Activated CD8-positive, alpha-beta memory T cell treated with anti-CD3 and anti-CD28 coated beads for 48 hours (primary cell): ENCODE measurements around the gene AUP1.

ENCODE experiments used
- DNase-seq, 3 experiments: peaks; one replicate each; pipeline ENCODE4 v3.0.0-alpha.2; 2020; ENCODE audit warnings: low read depth in 2 of 3, low spot score in 2 of 3

Gene AUP1

DNA sequence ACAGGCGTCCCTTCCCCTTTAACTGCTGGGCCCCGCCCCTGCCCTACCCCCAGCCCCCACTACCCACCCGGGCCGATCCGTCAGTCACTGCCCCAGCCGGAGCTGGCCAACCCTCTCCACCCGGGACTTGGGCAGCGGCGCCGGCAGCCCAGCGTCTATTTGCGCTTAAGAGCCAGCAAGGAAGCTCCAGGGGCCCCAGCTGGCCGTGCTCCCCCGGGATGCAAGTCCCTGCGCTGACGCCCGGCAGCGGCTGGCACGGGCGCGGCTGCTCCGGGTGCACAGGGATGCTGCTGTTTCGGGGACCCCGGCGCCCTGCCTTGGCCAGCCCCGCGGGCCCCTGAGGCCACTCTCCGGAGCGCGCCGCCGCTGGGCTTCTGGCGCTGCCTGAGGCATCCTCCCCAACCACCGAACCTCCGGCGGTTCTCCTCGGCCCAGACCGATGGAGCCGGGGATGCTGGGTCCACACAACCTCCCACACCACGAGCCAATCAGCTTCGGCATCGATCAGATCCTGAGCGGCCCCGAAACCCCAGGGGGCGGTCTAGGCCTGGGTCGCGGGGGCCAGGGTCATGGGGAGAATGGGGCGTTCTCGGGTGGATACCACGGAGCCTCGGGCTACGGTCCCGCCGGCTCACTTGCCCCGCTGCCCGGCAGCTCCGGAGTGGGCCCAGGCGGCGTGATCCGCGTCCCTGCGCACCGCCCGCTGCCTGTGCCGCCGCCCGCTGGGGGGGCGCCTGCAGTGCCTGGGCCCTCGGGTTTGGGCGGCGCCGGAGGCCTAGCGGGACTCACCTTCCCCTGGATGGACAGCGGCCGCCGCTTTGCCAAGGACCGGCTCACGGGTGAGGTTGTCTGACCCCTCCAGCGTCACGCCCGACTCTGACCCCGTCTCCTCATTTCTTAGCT is 14.9 kb downstream of the AUP1 start, which contains the start of gene TLX2:
TLX2 (plus strand) TSS at position 83 of the 903 bp plus-strand sequence; CDS start at position 440, 357 bp downstream.
- no peak for DNase-seq

DNA sequence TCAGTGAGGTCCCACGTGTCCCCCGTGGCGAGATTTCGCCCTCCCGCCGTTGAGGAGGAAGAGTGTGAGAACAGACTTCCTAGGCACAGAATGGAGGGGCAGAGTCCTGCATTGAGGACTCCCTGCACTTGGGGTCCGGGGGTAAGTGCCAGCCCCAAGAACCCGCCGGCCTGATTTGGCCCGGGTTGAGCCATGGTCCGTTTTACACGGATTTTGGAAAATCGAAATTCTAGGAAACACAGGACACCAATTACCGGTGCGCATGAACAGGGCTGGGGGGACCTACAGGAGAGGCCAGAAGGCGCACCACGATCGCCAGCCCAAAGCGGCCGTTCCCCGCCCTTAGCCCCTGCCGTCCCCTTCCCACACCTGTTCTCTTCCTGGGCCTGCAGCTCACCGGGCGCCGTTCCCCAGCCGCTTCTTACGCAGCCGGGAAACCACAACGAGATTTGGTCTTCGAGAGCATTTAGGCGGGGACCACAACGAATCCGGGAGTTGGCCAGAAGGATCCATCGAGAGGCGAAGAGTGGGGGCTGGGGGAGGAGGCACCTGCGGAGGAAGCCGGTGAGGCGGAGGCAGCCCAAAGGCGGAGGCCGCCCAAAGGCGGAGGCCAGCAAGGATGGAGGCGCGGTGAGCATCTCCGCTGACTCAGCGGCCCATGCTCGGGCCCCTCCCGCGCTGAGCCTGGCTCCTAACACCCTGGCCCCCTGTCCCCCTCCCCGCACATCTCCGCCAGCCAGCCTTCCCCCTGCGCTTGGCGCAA is 15.7 kb downstream of the AUP1 start:
- no peak for DNase-seq

DNA sequence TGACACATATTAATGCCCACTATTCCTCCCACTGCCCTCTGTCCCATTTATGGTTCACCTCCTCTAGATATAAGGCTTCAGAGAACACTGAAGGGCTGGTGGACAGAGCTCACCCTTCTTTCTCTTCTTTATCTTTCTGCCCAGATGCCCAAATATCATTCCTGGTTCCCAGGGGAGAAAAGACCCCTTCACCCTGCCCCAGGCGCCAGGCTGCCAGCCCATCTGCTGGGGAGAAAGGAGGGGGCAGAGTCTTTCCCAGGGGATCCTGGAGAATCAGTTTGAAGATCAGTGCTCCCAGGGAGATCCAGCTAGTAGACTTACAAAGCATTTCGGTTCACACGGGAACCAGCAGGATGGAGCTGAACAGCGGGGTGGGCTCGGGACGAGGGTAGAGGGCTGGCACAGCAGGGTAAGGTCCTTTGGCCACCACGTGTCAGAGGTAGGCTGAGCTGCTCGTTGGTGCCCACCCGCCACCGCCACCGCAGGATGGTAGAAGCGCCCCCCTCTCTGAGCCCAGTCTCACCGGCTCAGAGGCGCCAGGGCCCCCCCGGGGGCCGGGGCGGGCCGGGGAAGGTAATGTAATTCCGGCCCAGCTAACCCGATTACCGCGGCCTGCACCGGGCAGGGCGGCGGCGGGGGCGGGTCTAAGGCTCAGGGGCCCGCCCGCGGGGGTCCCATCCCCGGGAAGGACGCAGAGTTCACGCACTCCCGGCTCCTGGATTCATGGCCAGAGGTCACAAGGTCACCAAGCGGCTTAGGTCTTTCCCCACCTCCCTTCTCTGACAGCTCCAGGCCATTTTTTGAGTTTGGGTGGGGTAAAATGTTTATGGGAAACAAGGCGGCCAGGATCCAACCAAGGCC is 16.5 kb downstream of the AUP1 start:
- no peak for DNase-seq

DNA sequence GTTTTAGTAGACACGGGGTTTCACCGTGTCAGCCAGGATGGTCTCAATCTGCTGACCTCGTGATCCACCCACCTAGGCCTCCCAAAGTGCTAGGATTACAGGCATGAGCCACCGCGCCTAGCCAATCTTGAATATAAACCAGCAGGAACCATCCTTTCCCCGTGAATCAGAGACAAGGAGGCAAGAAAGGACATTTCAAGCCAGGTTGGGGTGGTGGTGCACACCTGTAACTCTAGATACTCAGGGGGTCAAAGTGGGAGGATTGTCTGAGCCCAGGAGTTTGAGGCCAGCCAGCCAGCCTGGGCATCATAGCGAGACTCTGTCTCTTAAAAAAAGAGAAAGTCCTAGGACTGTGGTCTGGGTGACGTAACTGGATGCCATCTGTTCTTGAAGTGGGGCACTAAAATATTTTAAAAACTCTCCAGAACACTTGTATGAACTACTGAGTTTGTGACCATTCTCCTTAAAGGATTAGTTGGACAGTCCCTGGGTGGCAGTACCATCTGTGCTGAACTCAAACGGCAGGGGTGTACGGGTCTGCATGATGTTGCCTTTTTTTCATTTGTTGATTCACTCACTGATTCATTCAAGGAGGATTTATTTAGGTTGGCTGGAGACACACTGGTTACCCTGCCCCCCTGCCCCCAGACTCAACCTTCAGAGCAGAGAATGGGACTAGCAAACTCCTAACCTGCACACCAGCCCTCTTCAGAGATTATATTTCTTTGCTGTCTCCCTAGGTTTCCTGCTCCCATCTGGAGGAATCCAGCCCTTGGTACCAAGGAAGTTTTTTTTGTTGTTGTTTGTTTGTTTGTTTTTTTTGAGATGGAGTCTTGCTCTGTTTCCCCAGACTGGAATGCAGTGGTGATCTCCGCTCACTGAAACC is 18.2 kb downstream of the AUP1 start:
- DNase-seq = no peak

DNA sequence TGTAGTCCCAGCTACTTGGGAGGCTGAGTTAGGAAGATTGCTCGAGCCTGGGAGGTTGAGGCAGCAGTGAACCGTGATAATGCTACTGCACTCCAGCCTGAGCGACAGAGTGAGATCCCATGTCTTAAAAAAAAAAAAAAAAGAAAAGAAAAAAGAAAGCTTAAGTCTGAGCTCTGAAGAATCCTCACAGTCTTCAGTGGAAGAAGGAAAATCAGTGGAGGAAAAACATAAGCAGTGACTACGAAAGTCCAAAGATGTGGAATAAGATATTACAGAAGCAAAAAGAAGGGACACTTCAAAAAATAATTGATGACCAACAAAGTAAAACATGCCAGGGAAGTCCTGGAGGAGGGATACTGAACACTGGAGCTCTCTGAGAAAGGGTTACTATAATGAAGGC is 19.2 kb downstream of the AUP1 start:
- no peak for DNase-seq

DNA sequence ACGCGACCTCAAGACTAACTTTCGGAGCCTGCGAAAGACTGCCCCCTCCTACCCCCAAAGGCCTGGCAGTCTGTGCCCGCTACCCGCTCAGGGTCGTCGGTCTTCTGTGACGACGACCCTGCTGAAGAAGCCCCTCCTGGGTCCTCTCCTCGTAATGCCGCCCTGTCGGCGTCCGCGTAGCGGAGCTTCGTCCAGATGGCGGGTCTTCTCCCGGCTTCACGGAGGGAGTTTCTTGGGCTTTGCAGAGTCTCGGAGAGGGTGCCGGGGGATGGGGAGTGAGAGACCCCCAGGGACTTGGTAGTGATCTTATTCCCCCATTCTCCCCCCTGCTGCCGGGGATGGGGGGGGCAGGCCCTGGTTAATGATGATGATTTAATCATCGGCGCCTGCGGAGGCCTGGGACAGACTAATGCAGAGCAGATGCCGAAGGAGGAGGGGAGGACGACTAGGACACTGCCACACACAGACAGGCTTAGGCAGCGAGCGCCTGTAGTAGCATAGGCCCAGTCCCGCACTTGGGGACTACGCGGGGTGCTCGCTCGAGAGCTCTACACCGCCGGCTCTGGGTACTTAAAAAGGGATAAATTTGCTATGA is 21.5 kb downstream of the AUP1 start:
- DNase-seq = no peak

DNA sequence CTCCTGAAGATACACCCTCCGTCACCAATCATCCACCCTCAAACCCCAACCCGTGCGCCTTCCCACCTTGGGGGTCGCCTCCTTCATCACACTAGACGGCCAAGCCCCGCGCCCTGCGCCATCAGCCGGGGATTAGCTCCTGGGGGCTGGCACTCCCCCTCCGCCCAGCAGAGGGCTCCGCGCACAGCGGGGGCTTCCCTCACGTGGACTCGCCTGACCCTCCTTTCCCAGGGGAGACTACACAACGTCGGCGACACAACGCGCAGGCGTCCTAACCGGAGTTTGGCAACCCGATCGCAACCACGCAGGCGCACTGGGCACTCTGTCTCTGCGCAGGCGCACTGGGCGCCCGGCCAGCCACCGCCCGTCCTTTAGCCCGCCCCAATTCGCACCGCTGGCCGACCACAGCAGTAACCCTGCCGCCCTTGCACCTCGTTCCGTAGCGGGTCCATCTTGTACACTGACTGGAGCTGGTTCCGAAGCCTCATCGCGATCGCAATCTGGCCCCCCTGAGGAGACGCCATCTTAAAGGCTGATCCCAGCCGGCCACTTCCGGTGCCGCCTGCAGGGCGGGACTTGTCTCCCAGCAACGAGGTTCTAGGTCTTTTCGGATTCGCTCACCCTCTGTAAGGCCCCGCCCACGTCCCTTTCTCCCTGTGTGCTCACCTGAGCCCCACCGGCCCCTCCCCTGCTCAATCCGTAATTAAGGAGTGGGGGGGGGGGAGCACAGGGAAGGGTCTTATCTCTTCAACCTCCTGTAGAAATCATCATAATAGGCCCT is 22.2 kb downstream of the AUP1 start, which contains the start of gene PCGF1:
PCGF1 (minus strand) TSS at position 551 of the 781 bp plus-strand sequence; CDS start at position 524, 27 bp downstream.
- peak; percentile 92 to 98 (median 94) for DNase-seq

DNA sequence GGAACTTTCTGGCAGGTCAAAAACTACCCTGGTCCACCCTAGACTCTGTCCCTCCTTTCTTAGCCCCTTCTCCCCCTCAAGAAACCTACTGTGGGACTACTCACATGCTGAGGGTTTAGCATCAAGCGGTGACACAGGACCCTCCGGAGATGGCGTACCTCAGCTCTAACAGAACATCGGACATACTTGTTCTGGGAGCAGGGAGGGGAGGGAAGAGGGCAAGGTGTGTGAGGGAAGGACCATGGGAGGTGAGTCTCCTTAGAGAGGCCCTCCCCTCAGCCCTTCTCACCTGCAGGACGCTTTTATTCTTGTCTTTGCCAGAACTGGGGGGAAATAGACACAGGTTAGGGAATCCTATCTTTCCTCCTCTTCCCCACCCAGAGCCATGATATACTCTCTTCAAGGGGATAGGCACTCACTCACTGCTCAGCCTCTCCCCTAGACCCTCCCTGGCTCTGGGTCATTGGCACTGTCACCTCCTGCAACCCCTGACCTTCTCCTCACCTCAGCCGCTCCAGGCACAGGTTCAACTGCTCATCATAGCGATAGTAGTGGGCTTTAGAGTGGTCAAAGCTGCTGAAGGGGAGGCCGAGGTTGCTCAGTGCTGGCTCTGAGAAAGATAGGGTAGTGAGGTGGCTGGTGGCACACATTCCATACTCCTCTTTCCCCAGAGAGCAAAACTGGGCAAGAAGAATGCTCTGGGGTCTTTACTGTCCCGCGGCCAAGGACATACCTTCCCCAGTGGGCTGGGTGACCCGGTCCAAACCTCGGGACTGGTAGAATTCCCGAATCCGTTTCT is 23.9 kb downstream of the AUP1 start:
- DNase-seq = no peak

DNA sequence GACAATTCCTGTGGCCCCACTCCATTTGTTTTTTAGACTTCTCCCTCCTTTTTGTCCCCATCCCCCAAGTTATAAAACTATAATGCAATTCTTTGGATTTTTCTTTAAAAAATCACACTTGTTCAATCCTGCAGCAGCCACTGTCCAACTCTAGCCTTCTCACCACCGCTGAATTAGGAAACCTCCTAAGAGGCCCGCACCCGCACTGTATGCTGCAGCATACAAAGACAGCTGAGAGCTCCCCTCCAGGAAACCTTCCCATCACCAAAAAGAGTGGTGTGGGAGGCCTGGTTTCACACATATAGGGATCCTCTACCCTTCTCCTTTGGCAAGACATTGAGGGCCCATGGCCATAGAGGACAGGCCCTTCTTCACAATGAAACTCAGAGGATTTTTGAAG is 24.9 kb downstream of the AUP1 start:
- no peak for DNase-seq

DNA sequence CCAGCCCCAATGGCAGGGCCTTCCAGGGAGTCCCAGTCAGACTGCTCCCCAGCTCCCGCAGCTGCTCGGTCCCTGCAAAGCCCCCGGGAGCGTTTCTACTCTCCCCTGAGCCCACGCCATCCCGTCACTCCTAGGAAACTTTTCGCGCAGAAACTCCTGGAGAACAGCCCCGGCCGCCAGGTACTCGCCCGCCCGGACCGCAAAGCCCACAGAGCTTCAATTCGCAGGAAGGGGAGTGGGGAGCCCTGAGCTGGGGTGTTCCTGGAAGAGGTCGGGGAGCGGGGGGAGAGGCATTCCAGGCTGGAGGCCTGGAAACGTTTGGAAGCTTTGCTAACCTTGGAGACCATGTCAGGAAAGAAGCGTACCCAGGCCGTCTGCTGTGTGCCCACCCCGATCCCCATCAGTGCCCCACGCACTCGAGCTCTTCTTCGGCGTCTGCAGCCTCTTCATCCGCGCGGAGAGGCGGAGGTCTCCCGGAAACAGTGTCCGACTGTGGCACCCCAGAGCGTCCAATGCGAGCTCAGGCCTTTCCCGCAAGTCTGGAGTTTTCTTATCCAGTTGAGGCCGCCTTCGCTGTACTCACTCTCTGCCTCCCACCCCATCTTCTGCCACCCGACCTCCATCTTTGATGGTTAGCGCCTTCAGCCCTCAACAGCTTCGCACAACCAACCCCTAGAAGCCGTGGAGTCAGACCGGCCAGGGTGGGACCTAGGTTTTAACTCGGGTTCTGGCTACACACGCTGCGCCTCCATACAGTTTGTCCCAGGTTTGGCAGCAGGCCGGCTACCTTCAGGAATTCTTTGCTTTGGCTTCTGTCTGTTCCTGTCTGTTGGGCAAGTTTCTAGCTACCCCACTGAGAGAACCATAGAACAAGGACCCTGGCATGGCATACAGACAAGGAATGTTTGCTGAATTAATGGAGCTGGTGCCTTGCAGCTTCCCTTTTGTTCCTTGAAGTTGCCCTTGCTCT is 25.7 kb downstream of the AUP1 start:
- no peak for DNase-seq

DNA sequence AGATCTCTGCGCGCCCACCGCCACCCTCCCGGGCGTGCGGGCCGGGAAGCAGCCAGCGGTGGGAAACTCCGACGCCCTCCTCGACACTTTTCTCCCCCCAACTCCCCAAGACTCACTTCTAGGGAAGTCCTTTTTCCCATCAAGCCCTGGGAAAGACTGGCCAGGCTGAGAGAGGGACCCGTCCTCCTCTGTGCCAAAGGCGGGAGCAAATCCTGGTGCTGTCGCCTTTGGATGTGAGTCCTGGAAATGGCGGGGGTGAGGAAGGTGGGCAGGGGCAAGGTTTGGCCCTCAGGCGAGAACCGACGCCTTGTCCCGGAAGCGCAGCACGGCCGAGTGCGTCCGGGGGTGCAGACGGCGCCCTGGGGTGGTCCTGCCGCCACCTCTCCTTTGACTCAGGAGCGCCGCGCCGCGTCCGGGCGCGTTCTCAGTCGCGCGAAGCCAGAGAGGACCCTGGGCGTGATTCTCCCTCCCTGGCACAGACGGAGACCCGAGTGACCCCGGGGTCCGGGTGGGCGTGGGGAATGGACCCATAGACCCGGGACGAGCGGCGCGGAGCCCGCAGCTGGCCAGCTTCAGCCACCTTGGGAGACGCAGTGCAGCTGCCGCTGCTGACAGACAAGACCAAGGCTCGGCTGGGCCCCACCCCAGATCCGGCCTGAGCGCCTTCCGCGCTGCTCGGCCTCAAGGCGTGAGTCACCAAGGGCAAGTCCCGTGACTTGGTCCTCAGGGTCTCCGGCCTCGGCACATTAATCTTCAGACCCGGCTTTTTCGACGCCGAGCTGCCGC is 26.6 kb downstream of the AUP1 start:
- DNase-seq = peak in 1 of 3 experiments; percentile 52

DNA sequence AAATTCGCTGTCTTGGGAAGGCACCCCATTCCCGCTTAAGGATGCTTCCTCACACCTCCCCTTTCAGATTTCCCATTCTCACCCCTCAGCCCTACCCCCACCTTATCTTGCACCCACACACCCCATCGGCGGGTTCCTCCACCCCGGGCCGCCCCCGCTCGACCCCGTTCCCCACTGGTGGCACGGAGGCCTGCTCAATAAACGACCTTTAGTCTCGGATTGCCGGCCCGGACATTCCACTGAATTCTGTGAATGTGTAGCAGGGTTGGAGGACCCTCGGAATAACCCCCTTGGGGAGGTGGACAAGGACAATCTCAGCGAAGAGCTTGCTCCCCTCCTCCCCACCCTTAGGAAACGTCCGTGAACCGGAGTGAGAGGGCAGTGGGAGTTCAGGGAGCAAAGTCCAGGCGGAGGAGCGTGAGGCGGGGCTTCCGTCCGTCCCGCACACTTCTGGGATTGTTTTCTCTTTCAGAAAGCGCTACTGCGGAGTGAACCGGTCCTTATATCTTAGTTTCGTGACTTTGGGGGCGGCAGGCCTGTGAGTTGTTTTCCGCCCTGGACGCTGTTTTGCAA is 27.3 kb downstream of the AUP1 start:
- no peak for DNase-seq

DNA sequence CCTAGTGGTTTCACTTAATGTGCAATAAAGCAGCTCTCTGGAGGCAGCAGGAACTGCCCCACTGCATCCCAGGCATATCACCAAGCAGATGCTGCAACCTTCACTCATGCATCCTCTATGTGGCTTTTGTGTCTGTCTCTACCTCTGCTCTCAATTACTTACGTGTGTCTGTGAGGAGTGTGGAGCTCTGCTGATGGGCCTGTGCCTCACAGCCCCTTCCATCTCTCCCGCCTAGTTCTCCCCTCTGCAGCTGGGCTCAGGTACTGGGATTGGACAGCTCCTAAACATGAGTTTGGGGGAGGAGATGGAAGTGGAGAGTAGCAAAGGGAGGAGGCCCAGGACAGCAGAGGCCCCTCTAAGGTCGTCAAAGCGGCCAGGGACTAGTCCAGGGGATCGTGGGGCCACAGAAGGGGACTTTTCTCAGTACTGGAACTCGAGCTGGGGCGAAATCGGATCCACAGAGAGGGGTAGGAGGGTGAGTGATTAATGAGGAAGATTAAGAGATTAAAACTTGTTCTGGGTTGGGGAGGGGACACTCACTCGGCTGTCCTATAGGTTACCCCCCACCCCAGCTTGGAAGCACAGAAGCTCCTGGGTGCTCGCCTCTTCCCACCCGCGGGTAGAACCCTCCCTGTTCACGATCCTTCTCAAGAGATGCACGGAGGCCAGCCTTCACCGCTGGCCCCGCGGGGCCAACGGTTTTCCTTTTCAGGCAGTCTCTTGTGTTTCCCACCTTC is 28.0 kb downstream of the AUP1 start:
- DNase-seq = no peak

DNA sequence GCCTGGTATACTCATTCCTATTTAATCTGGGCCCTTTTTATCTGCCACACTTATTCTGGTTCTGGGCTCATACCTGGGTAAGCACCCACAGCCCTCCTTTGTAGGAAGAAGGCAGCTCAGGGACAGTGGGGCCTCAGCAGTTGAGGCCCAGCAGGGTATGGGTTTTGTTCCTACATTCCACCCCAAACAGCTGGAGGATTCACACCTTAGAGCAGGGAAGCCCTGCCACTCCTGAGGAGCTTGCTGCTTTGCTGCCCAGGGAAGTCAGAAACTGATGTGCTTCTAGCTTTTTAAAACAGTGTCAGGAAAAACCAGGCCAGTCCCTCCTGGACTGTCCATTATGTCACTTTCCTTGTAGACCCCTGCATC is 28.9 kb downstream of the AUP1 start:
- no peak for DNase-seq

DNA sequence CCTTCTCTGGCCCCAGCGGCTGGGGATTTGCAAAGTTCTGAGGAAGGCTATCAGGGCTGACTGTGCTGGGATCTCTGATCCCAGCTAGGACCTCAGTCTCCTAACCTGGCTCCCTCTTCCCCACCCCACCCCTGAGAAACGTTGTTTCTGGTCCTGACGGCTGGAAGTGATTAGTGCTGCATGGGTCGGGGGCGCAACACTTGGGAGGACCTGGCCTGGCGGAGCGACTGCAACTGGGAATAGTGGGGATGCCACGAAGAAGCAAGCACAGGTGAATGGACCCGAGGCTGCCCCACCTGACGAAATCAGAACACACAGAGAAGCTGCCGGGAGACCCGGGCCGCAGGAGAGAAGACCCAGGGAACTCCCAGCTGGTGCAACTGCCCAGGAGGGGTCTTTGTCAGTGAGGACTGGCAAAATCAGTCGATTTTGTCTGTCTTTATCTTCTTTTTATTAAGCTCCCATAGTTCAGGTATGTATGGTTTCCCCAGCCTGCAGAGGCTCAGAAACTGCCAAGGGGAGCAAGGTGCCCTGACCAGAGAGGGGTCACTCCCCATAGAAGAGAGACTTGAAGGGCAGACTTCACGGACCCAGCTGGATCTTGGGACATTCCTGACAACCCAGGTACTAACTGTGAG is 29.4 kb downstream of the AUP1 start:
- DNase-seq = no peak
